Activated CD4-positive, alpha-beta T cell treated with anti-CD3 and anti-CD28 coated beads, Interleukin-2, amount 50 U/mL, for 4 hours (primary cell): Measurements from ENCODE around the gene DPYSL3.
"Not testable (repeated sequence)": the region's sequence is repeated elsewhere in the genome, so short reads cannot be mapped to it uniquely, and the experiment has no call there.

Source experiments
- DNase-seq, 2 experiments: peaks; one replicate each; pipeline ENCODE4 v3.0.0-alpha.2; 2020

Gene DPYSL3

GRCh38 chr5:147509710-147510651, at the start of gene DPYSL3:
Gene DPYSL3, minus strand, starts transcription at chr5:147510068. Its CDS starts 210 bp downstream, at chr5:147509858.
- no peak for DNase-seq

- DNase-seq, result no peak
Measured at GRCh38 chr5:147558826-147559225, 49.0 kb upstream of the DPYSL3 start.

GRCh38 chr5:147557876-147558745, 48.2 kb upstream of the DPYSL3 start:
- no peak for DNase-seq

- DNase-seq, result no peak
Measured at GRCh38 chr5:147555176-147555575, 45.3 kb upstream of the DPYSL3 start.

GRCh38 chr5:147554261-147554817, 44.5 kb upstream of the DPYSL3 start:
- DNase-seq, result no peak

- not testable (repeated sequence) for DNase-seq
Measured at GRCh38 chr5:147553817-147554216, 43.9 kb upstream of the DPYSL3 start.

- no peak for DNase-seq
Measured at GRCh38 chr5:147552897-147553296, 43.0 kb upstream of the DPYSL3 start.

GRCh38 chr5:147551677-147552076, 41.8 kb upstream of the DPYSL3 start:
- DNase-seq, result no peak

- no peak for DNase-seq
Measured at GRCh38 chr5:147547730-147548129, 37.9 kb upstream of the DPYSL3 start.

GRCh38 chr5:147544556-147544955, 34.7 kb upstream of the DPYSL3 start:
- no peak for DNase-seq

GRCh38 chr5:147539053-147539452, 29.2 kb upstream of the DPYSL3 start:
- no peak for DNase-seq

- DNase-seq, result no peak
Measured at GRCh38 chr5:147538236-147538635, 28.4 kb upstream of the DPYSL3 start.

- no peak for DNase-seq
Measured at GRCh38 chr5:147534172-147534951, 24.5 kb upstream of the DPYSL3 start.

- DNase-seq, result no peak
Measured at GRCh38 chr5:147532156-147532555, 22.3 kb upstream of the DPYSL3 start.

GRCh38 chr5:147530530-147531389, 20.9 kb upstream of the DPYSL3 start:
- DNase-seq, result no peak

GRCh38 chr5:147523069-147523468, 13.2 kb upstream of the DPYSL3 start:
- no peak for DNase-seq

- no peak for DNase-seq
Measured at GRCh38 chr5:147522435-147522834, 12.6 kb upstream of the DPYSL3 start.

GRCh38 chr5:147520450-147520849, 10.6 kb upstream of the DPYSL3 start:
- DNase-seq, result no peak

- DNase-seq, result no peak
Measured at GRCh38 chr5:147519380-147519779, 9.5 kb upstream of the DPYSL3 start.

GRCh38 chr5:147517383-147517782, 7.5 kb upstream of the DPYSL3 start:
- DNase-seq, result no peak

- no peak for DNase-seq
Measured at GRCh38 chr5:147515269-147515668, 5.4 kb upstream of the DPYSL3 start.
